C1 segment of cervical spinal cord (tissue), 14 donors: ENCODE measurements around the gene ACER2.
A peak's percentile ranks its signal among the peaks of the same experiment; 100 is the strongest.
"Not testable (repeated sequence)": the region's sequence is repeated elsewhere in the genome, so short reads cannot be mapped to it uniquely, and the experiment has no call there.

Experiments
- DNase-seq, 14 donors: peaks; one replicate each; lab custom pipeline; 2025; lab: John Stamatoyannopoulos, UW

Gene ACER2

GRCh38 chr9:19408316-19408692 lies 505 bp upstream of the ACER2 start:
- peak in 2 of 14 donors; percentile 31 to 54 for DNase-seq

- peak in 3 of 14 donors; percentile 17 to 22 (median 19) for DNase-seq
Measured at GRCh38 chr9:19409401-19410194, 789 bp downstream of the ACER2 start.

- no peak for DNase-seq
Measured at GRCh38 chr9:19410195-19410503, 1.3 kb downstream of the ACER2 start.

- no peak for DNase-seq
Measured at GRCh38 chr9:19410594-19410993, 1.8 kb downstream of the ACER2 start.

- no peak for DNase-seq
Measured at GRCh38 chr9:19411316-19411715, 2.5 kb downstream of the ACER2 start.

GRCh38 chr9:19413456-19413855 lies 4.6 kb downstream of the ACER2 start:
- DNase-seq = not testable (repeated sequence)

- DNase-seq = no peak
Measured at GRCh38 chr9:19416143-19416542, 7.3 kb downstream of the ACER2 start.

- DNase-seq = no peak
Measured at GRCh38 chr9:19420877-19421276, 12.1 kb downstream of the ACER2 start.

GRCh38 chr9:19423163-19423562 lies 14.4 kb downstream of the ACER2 start:
- DNase-seq = no peak

GRCh38 chr9:19424176-19424779 lies 15.5 kb downstream of the ACER2 start:
- DNase-seq = no peak

- DNase-seq = no peak
Measured at GRCh38 chr9:19429595-19429994, 20.8 kb downstream of the ACER2 start.

GRCh38 chr9:19430201-19430760 lies 21.5 kb downstream of the ACER2 start:
- no peak for DNase-seq

- no peak for DNase-seq
Measured at GRCh38 chr9:19431361-19432171, 22.8 kb downstream of the ACER2 start.

- DNase-seq = no peak
Measured at GRCh38 chr9:19432473-19432872, 23.7 kb downstream of the ACER2 start.

GRCh38 chr9:19433729-19434128 lies 24.9 kb downstream of the ACER2 start:
- DNase-seq = not testable (repeated sequence)

- no peak for DNase-seq
Measured at GRCh38 chr9:19440376-19440775, 31.6 kb downstream of the ACER2 start.

- no peak for DNase-seq
Measured at GRCh38 chr9:19440823-19441580, 32.2 kb downstream of the ACER2 start.

GRCh38 chr9:19441730-19442129 lies 32.9 kb downstream of the ACER2 start:
- no peak for DNase-seq

- DNase-seq = no peak
Measured at GRCh38 chr9:19442240-19442639, 33.4 kb downstream of the ACER2 start.

GRCh38 chr9:19445452-19445851 lies 36.6 kb downstream of the ACER2 start:
- DNase-seq = no peak

GRCh38 chr9:19446361-19446861 lies 37.6 kb downstream of the ACER2 start:
- DNase-seq = no peak
